Activated B cell treated with CpG ODN at 0.5 μM for 24 hours (primary cell): ENCODE results near the gene CCNB1. TPM values are rescaled to one million over a fixed set of nuclear protein-coding genes. Genes with fewer than 3 reads are reported as not detected.
"Not testable (repeated sequence)": the region's sequence is repeated elsewhere in the genome, so short reads cannot be mapped to it uniquely, and the experiment has no call there.

Experiments
- ATAC-seq: fragments of 200-7000 bp; cut with Tn5 transposase; one replicate; pipeline ENCODE4 v1.10.0; 2021; ENCODE audit warnings: low read depth, mild to moderate bottlenecking, moderate library complexity
- CTCF ChIA-PET: fragments of 350-600 bp; sonication (Branson Sonifier 250); formaldehyde crosslinking; loops from one replicate; lab custom pipeline; 2021; ENCODE audit warnings: antibody characterized with exemption; lab: Charles Lee
- POLR2A ChIA-PET: fragments of 350-600 bp; sonication (Branson Sonifier 250); formaldehyde crosslinking; loops from one replicate; lab custom pipeline; 2021; ENCODE audit warnings: antibody characterized with exemption; lab: Charles Lee
- DNase-seq: peaks from one replicate; pipeline ENCODE4 v3.0.0; 2022
- H3K27ac Mint-ChIP-seq: one replicate; pipeline ENCODE4 v1.8.0; 2020; ENCODE audit warnings: mixed read lengths
- H3K27me3 Mint-ChIP-seq: one replicate; pipeline ENCODE4 v1.8.0; 2021; ENCODE audit warnings: mixed read lengths
- H3K36me3 Mint-ChIP-seq: one replicate; pipeline ENCODE4 v1.8.0; 2021; ENCODE audit warnings: low read depth, mixed read lengths
- H3K4me1 Mint-ChIP-seq: one replicate; pipeline ENCODE4 v1.8.0; 2021; ENCODE audit warnings: mixed read lengths
- H3K4me3 Mint-ChIP-seq: one replicate; pipeline ENCODE4 v1.8.0; 2020; ENCODE audit warnings: mild to moderate bottlenecking, mixed read lengths
- H3K9me3 Mint-ChIP-seq: one replicate; pipeline ENCODE4 v1.8.0; 2020; ENCODE audit warnings: mixed read lengths
- CTCF ChIP-seq: fragments of 200-600 bp; IDR thresholded peaks from one replicate; pipeline ENCODE4 v1.8.0; 2022; ENCODE audit warnings: antibody characterized with exemption, mild to moderate bottlenecking
- intact Hi-C: fragments of 100-400 bp; cut with micrococcal nuclease; formaldehyde crosslinking; loops from one replicate; pipeline ENCODE4 v1.15.1; 2024
- total RNA-seq: library from RNA; stranded (reverse); gene quantifications from 2 replicates; pipeline ENCODE4 v1.2.3, GENCODE V29; 2022

The CCNB1 gene
- total RNA-seq, 1 donor from 2014 or later: 10.6 TPM

DNA sequence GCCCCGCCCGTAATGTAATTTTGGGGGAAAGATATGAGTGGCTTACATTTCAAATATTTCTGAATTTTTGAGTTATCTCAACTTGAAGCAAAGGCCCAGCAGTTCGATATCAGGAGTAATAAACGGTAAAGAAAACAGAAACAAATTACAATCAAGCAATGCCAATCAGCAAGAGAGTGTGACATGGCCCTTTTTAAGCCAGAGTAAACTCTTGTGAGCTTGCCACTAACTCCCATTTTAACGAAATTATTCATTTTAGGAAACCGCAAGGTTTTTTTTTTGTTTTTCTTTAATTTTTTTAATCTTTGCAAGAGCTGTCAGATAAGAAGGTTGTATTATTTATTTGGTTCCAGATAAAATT is 50.2 kb downstream of the CCNB1 start:
- intact Hi-C loops: loop anchor here (1.0 to 5.0 kb wide), 8 partner anchors 17 to 174 kb away; partner anchors contain the start of genes AK6, CCDC125, CDK7 and CENPH
- Mint-ChIP-seq H3K27ac (peak overlapping the region; percentile 98), H3K4me3 (peak overlapping the region; percentile 100), H3K27me3 (no peaks in the 10 kb centered on the region), H3K36me3 (peaks cover 19% of the 10 kb centered on the region), H3K9me3 (no peaks in the 10 kb centered on the region), H3K4me1 (peaks cover 24% of the 10 kb centered on the region)
- TF ChIP-seq CTCF: no peak
- ChIA-PET POLR2A (interaction anchor here (1.4 to 3.0 kb wide), 3 partner anchors 18 to 123 kb away, joined by 9 to 23 read pairs (median 11); partner anchors contain the start of genes CDK7, CENPH and SLC30A5), CTCF (interaction anchor here (0.6 kb wide), 1 partner anchor 50 kb away, joined by 3 read pairs; no protein-coding TSS in a partner anchor)
- ATAC-seq (no peak), DNase-seq (no peak)

DNA sequence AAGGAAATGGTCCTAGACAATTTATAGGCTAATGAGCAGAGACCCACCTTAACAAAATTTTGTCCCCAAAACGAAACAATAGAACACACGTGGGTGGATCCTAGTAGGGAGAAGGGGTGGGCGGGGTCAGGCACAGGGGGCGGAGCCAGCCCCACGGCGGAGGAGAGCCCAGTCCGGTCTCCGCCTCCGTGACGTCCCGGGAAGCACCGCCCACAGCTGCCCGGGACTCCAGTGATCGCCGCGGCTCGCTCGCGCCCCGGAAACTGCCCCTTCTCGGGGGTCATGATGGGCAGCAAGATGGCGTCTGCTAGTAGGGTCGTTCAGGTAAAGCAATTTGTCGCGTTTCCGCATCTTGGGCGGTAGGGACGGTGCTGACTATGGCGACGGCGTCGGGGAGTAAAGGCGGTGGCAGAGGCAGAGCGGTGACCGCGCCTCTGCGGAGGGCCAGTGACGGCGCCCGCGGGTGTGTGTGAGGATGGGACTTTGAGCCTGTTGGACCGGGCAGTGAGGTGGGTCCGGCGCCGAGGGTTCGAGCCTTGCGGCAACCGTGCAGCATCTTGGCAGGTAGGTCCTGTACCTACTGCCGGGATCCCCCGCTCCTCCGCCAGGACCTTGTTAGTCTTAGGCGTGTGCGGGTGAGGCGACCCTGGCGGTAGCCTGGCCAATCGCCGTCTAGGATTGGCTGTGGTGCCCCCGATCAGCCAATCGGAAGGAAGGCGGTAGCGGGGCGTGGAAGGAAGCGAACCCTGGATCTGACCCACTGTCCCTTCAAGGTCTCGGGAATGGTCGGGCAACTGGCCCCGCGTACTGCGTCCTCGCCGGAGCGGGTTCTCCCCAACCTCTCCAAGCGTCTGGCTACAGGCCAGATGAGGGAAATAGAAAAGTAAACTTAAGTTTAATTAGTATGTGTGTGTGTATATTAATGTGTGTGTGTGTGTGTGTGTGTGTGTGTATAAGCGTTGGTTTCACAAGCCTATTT is 50.9 kb downstream of the CCNB1 start:
- POLR2A ChIA-PET: interaction anchor here (1.4 to 3.0 kb wide), 3 partner anchors 17 to 124 kb away, joined by 9 to 23 read pairs (median 11); partner anchors contain the start of genes CDK7, CENPH and SLC30A5
- DNase-seq: peak; percentile 90

DNA sequence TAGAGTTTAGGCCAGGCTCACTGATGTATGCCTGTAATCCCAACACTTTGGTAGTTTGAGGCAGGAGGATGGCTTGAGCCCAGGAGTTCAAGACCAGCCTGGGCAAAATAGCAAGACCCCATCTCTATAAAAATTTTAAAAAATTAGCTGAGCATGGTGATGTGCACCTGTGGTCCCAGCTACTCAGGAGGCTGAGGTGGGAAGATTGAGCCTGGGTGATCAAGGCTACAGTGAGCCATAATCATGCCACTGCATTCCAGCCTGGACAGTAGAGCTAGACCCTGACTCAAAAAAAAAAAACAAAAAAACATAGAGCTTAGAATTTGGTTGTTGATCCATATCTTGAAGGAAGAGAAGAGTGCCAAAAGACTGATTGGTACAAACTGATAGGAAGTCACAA is 53.0 kb downstream of the CCNB1 start:
- no peak overlapping the region for H3K4me3 Mint-ChIP-seq
- intact Hi-C loops: loop anchor here (5.0 kb wide), 1 partner anchor 113 kb away; no protein-coding TSS in a partner anchor
- H3K9me3 Mint-ChIP-seq: no peaks in the 10 kb centered on the region
- H3K27me3 Mint-ChIP-seq: no peaks in the 10 kb centered on the region
- TF ChIP-seq CTCF: no peak
- ATAC-seq (no peak), DNase-seq (no peak)
- ChIA-PET CTCF (no interaction called here), POLR2A (interaction anchor here (0.6 kb wide), 1 partner anchor 52 kb away, joined by 4 read pairs; no protein-coding TSS in a partner anchor)
- no peak overlapping the region for H3K27ac Mint-ChIP-seq
- H3K36me3 Mint-ChIP-seq: peaks cover 23% of the 10 kb centered on the region
- peaks cover 24% of the 10 kb centered on the region for H3K4me1 Mint-ChIP-seq

More for the DNA sequence above, 50.9 kb downstream of the CCNB1 start:
- TF ChIP-seq CTCF: no peak
- peak overlapping the region; percentile 98 for H3K27ac Mint-ChIP-seq
- peak overlapping the region; percentile 100 for H3K4me3 Mint-ChIP-seq
- ATAC-seq: peak; percentile 89
- intact Hi-C loops: loop anchor here (1.0 to 5.0 kb wide), 8 partner anchors 16 to 175 kb away; partner anchors contain the start of genes AK6, CCDC125, CDK7 and CENPH
- peaks cover 24% of the 10 kb centered on the region for H3K4me1 Mint-ChIP-seq
- H3K36me3 Mint-ChIP-seq: peaks cover 20% of the 10 kb centered on the region
- H3K9me3 Mint-ChIP-seq: no peaks in the 10 kb centered on the region
- no peaks in the 10 kb centered on the region for H3K27me3 Mint-ChIP-seq
- CTCF ChIA-PET: no interaction called here

GRCh38 chr5:69220371-69220770 is 53.4 kb downstream of the CCNB1 start:
- intact Hi-C loops, H3K27me3 Mint-ChIP-seq, DNase-seq, CTCF ChIA-PET, ATAC-seq, H3K9me3 Mint-ChIP-seq, H3K27ac Mint-ChIP-seq, H3K4me3 Mint-ChIP-seq: not testable (repeated sequence)
- Mint-ChIP-seq H3K36me3 (peaks cover 23% of the 10 kb centered on the region), H3K4me1 (peaks cover 24% of the 10 kb centered on the region)
- POLR2A ChIA-PET: interaction anchor here (0.6 kb wide), 1 partner anchor 51 kb away, joined by 4 read pairs; no protein-coding TSS in a partner anchor

GRCh38 chr5:69220833-69221232 is 53.9 kb downstream of the CCNB1 start:
- DNase-seq, intact Hi-C loops, POLR2A ChIA-PET, H3K27ac Mint-ChIP-seq, H3K27me3 Mint-ChIP-seq, ATAC-seq, H3K4me3 Mint-ChIP-seq, H3K9me3 Mint-ChIP-seq, CTCF ChIA-PET: not testable (repeated sequence)
- peaks cover 23% of the 10 kb centered on the region for H3K36me3 Mint-ChIP-seq
- peaks cover 24% of the 10 kb centered on the region for H3K4me1 Mint-ChIP-seq
